CD4-positive, alpha-beta T cell treated with Interleukin-12 subunit alpha and Interleukin-12 subunit beta, for 1 hour (primary cell): ENCODE results near the gene TAS2R60.
"Not testable (repeated sequence)": the region's sequence is repeated elsewhere in the genome, so short reads cannot be mapped to it uniquely, and the experiment has no call there.

Experiments used
- DNase-seq: peaks from one replicate; pipeline ENCODE4 v3.0.0-alpha.2; 2020

TAS2R60 gene

GRCh38 chr7:143411976-143412708 lies 31.1 kb upstream of the TAS2R60 start:
- DNase-seq: no peak

DNA sequence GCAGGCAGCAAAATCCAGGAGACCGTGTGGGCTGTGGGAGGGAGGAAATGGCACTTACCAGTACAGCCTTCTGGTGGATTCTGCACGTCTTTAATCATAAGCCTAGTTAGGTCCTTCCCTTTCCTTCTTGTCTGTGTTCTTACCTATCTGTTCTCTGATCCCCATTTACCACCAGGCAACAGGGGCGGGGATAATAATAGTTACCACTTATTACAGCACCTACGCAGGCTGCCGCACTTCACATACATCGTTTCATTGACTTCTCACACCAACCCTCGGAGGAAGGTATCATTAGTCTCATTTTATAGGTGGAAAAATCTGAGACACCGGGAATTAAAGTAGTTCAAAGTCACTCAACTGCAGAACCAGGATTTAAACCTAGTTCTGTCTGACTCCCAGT lies 30.1 kb upstream of the TAS2R60 start:
- DNase-seq: no peak

DNA sequence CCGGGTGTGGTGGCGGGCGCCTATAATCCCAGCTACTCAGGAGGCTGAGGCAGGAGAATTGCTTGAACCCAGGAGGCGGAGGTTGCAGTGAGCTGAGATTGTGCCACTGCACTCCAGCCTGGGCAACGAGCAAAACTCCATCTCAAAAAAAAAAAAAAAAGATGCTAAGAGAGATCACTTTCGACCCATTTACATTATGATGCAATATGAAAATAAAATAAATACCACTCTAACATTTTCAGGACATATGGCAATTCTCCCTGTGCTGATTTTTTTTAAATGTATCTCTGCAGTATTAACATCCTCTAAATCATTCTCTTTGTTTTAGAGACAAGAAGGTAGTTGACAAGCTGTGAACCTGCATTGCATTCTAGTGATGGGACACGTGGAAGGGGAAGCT lies 28.0 kb upstream of the TAS2R60 start:
- not testable (repeated sequence) for DNase-seq

DNA sequence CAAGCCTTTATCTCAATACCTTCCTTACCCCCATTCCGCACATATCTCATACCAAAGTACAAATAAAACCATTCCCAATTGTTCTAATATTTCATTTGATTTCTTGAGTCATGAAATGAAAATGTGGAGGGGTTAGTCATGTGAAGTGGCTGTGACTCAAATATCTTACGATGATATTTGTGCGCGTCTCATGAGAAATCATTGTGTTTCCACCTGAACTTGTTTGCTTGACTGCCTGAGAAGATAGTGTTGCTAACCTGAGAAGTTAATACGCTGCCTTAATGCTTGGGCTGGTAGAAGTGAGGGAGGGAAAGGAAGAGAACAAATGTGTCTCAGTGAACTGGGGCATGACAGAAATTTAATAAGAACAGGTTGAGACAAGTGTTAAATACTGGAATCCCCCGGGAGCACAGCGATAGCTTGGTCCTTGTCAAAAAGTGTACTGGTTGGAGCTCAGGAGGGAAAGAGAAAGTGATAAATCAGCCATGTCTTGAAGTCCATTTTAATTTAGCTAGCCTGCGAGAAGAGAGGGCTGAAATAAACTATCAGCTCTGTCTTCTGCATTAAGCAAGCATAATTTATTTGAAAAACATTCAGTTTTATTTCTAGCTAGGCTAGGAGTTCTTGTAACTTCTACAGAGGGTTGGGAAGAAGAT lies 27.4 kb upstream of the TAS2R60 start:
- no peak for DNase-seq

DNA sequence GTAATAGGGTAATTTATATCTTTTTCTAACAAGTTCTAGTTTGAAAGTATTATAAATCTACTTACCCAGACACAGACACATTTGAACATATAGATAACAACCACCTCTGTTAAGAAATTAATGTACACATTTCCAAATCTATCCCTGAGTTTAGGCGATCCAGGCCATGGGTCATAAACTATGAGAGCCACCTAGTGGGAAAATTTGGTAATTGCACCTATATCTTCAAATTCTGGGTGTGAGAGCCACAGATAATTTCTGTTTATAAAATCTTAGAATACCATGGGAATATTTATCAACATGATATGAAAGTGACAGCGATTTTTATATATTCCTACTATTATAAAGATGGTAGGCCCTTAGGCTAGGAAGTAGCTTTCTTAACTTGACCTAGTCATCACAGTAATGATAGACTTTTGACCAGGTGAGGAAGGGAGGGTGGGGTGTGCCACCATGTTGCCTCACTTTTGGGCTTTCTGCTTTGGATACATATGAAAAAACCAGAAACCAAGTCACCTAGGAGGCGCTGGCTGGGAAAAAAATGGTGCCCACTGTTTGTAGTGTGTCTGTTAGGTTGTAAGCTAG lies 26.6 kb upstream of the TAS2R60 start:
- DNase-seq: peak; percentile 71

DNA sequence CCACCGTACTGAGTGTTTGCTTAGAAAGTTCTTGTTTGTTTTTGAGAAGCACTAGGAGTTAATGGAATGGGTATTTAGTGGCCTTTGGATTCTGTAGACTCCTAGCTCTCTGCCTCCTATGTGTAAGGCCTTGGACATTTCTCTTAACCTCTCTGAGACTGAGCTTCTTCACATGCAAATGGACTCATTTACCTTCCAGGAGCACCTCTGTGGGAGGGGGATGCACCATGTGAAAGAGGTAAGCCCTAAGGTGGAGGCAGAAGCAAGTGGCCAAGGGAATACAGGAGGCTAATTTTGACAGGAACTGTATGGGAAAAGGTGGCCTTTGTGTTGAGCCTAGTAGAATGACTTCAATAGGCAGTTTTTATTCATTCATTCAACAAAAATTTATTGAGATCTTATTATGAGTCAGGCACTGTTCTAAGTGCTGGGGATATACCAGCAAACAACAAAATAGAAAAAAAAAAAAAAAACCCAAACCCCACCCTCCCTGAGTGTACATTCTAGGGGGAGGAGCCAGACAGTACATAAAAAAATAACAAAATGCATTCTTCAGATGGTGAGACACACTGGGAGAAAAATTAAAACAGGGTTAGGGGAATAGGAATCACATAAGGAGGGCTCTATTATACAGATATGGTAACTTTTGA lies 25.4 kb upstream of the TAS2R60 start:
- DNase-seq: no peak

- no peak for DNase-seq
Measured at GRCh38 chr7:143418681-143419458, 24.4 kb upstream of the TAS2R60 start.

GRCh38 chr7:143419880-143420279 lies 23.4 kb upstream of the TAS2R60 start:
- DNase-seq: no peak

- not testable (repeated sequence) for DNase-seq
Measured at GRCh38 chr7:143420624-143421023, 22.6 kb upstream of the TAS2R60 start.

DNA sequence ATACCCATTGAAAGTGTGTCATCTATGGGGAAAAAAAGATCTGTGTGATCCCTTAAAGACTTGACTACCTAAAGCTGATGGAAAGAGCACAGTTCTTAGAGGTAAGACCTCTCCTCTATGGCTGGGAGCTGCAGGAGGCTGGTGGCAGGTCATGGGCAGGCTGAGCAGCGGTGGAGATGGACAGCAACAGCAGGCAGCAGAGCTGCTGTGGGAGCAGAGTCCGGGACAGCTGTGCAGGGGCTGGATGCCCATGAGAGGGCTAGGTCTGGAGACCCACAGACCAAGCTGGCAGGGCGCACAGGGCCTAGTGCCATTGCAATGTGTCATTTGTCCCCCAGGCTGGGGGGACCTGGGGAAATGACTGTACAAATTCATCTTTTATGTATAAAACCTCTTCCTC lies 21.2 kb upstream of the TAS2R60 start:
- DNase-seq: no peak

- not testable (repeated sequence) for DNase-seq
Measured at GRCh38 chr7:143424476-143424875, 18.8 kb upstream of the TAS2R60 start.

DNA sequence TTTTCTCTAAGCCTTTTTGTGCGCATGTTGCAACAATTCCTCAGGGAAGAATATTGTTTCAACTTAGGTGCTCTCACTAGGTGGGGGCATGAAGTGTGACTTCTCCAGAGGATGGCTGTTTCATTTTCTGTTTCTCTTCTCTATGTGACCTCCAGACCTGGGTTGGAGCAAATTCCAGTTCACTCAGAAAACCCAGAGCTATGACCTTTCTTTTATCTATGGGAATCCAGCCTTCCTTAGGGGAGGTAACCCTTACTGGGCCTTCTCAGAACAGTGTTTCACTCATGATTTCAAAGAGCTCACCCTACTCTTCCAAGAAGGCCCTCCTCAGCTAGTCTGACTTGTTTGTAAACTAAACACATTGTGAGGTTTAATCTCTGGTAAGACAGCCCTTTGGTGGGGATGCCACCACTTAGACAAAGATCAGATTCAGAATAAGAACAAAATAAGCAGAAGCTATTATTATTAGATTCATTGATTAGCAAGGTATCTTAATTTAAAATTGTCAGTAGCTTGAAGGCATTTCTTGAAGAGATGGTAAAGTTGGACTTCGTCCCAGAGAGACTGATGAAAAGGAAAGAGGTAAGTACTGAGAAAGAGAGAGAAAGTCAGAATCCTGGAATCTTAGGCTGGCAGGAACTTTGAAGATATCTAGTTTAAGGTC lies 16.6 kb upstream of the TAS2R60 start:
- no peak for DNase-seq

DNA sequence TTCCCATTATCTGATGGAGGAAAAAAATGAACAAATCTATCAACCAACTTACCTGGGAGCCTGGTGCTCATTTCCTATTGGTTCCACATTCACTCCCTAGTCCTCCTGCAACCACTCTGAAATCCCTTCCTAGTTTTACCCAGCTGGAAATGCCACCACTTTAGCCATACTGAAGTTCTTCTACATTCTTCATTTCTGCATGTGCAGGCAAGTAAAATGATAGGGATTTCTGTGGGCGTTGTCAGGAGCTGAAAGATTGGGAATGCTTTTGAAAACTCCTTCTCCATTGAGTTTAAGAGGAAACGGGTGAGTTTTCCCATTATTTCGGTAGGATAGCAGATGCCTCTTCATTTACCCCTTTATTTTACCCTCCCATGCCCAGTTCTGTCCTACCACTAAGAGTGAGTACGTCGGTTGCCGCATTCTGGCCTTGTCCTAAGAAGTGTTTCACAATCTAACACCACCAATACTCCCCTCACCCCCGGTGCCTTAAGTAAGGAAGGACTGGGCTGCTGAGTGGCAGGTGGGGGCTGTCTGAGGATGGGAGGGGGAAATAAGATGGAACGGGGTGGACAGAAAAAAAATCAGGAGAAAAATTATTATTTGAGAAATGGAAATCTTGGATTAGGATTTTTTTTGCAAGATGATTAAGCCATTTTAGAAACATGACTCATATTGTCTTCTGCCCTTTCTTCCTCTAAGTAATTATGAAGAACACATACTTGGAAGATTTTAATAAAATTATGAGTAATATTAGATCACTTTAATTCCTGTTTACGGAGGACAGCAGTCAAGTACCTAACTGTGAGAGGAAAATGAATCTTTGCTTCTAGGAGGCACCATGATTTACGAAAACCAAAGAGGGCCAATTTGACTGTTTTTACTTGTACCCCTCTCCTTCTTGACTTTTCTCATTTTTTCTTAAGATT lies 13.2 kb upstream of the TAS2R60 start:
- DNase-seq: no peak

DNA sequence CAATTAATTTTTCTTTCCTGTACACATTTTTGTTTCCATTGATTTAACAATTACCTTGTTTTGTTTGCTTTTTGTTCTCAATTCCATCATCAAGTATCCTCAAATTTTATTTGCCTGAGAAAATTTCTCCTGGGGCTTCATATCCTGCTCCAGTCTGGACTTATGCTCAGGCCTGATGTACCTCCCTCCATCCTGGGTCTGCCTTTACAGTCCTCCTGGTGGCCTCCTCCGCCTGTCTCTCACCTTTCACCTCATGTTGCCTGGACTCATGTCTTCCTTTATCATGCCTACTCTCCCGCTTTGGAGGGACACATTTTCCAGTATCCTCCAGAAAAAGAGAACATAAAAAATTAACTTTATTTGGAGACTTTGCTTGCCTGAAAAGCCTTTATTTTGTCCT lies 12.1 kb upstream of the TAS2R60 start:
- DNase-seq: no peak

DNA sequence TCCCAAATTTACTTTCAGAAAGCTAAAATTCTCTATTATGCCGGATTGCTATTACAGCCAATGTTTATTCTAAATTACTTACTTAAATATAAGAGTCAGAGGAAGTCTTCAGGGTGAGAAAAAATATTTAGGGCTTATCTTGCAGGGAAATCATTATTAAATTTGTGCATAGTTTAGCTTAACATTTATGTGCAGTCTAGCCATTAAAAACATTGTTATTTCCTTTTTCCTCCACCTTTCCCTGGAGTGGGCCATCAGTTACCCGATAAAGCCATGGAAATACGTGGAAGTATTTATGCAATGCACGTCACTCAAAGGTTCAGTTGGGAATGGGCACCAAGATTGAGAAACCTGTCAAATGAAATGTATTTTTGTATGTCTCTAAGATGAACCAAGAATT lies 9.5 kb upstream of the TAS2R60 start:
- DNase-seq: no peak

GRCh38 chr7:143434660-143435059 lies 8.6 kb upstream of the TAS2R60 start:
- no peak for DNase-seq

- no peak for DNase-seq
Measured at GRCh38 chr7:143435266-143435665, 8.0 kb upstream of the TAS2R60 start.

DNA sequence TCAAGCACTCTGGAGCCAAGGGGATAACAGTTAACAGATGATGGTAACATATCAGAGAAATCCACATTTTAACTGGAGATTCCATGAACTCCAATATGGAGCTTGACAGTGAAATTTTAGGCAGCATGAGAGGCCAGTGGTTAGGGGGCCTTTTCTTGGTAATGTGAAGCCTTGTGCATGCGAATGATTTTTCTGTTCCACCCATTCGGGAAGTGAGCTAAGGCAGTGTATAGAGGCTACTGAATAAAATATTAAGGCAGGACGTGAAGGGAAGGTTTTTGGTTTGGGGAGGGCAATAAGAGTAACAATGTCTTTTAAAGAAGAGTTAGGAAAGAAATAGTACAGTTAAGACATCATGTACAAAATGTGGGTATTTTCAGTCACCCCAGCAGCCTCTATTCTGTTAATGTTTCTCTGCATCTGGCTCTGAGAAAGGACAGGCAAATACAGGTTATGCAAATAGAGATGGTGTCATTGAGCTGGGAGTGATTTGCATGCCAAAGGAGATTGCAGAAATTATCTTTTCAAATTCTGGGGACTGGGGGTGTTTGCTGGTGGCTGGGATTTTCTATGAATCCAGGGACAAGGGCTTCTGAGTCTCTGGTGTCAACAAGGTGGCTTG lies 6.8 kb upstream of the TAS2R60 start:
- no peak for DNase-seq

DNA sequence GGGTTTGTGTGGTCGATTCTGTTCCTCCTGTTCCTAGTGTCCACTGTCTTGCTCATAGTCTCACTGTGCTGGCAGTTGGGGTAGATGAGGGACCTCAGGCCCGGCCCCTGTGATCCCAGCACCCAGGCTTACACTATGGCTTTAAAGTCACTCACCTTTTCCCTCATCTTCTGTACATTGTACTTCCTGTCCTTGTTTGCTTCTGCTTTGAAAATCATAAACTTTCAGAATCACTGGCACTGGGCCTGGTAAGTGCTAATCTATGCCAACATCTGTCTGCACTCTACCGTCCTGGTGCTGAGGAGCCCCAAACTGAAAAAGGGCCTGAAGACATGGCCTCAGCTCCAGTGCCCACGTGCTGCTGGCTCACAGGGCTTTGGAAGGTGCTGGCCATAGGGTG lies 5.7 kb upstream of the TAS2R60 start:
- no peak for DNase-seq

DNA sequence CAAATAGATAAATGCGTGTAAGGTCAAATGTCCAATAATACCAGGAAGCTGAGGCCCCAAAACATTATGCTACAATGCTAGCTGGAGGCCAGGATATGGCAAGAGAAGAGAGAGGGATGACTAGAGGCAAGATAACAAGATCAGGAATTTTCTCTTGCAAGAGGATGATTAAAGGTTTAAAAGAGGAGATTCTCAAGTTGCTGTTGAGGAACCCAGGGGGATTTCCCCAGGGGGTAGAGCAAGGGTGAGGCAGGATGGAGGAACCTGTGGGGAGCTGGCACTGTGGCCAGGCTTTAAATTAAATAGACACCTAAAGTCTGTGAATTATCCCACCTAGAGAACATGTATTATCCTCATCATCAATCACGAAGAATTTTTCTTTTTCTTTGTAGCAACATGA lies 3.4 kb upstream of the TAS2R60 start:
- no peak for DNase-seq
